Activated gamma-delta T cell (primary cell): ENCODE data around the gene MECP2.
"Not testable (repeated sequence)": the region's sequence is repeated elsewhere in the genome, so short reads cannot be mapped to it uniquely, and the experiment has no call there.

ENCODE experiments used
- DNase-seq: peaks from one replicate; lab custom pipeline; 2025; lab: John Stamatoyannopoulos, UW

MECP2 gene

DNA sequence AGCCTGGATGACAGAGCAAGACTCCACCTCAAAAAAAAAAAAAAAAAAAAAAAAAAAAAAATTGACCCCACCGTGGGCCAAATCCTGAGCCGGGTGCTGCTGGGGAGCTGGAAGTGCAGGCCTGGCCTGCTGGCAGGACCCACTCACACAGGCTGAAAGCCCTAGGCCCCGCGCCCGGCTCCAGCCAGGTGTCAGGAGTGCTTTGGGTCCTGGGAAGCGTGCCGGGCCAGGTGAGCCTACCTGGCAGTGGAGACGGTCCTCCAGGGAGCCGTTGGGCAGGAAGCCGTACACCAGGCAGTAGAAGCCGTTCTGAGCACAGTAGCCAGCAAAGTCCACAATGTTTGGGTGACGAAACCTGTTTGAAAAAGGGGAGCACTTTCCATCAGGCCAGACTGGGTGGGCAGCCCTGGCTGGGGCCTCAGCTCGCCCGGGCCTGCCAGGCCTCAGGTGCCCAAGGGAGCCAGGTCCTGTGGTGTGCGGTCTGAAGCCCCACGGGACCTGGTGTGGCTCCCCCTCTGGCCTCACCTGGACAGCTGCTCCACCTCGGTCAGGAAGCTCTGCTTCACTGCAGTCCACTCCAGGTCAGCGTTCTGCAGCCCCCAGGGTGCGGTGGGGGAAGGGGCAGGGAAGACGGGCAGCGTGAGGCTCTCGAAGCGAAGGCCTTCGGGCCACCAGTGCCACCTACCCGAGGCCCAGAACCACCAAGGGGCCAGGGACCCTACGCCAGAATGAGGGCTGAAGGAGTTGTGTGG is 79.6 kb downstream of the MECP2 start:
- DNase-seq: no peak

DNA sequence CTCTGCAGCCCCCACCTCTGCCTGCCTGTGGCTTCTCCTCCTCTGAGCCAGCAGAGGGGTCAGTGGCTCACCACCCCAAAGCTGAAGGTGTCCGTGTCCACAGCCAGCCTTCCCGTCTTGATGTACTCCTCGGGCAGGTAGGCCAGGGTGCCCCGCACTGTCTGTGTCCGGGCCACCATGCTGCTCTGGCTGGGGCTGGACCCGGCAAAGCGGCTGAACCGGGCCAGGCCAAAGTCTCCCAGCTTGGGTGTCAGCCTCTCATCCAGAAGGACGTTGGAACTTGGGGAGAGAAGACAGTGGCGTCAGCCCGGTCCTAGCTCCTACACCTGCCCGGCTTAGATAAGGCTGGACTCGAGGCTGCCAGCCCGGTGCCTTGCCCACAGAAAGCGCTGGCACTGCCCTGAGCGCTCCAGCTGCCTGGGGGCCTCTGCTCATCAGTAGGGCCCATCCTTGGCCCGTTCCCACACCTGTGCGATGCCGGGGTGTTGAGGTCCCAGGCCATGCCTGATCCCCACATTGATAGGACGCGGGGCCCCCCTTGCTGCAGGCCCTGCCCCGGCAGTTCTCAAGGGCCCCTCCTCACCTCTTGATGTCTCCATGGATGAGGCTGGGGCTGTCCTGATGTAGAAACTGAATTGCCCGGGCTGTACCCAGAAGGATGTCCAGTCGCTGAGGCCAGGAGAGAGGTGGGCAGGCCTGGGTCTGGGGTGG is 81.0 kb downstream of the MECP2 start:
- DNase-seq: no peak

DNA sequence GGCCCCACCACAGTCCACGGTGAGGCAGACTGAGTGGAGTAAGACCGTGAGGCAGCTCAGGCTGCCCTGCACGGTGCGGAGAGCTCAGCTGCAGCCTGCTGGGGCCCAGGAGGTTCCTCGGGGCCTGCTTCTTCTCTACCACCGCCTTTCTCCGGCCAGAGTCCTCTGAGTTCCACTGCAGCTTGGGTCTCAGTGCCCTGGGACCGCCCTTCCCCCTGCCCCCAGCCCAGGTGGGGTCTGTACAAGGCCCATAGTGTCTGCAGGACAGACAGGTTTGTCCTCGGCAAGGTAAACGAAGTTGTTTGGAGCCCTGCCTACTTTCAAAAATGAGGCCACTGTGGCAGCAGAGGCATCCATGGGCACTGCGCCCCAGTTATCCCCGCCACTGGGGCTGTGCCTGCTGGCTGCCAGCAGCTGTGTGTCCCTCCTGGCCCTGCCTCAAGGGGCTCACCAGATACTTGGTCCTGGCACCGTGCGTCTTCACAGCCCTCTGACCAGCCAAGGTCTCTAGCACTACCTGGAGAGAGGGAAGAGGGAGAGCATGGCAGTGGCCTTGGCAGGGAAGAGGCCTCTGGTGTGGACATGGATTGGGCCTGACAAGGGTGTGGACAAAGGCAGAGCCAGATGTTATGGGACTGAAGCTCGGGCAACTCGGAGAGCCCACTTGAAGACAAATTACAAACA is 81.8 kb downstream of the MECP2 start:
- no peak for DNase-seq

DNA sequence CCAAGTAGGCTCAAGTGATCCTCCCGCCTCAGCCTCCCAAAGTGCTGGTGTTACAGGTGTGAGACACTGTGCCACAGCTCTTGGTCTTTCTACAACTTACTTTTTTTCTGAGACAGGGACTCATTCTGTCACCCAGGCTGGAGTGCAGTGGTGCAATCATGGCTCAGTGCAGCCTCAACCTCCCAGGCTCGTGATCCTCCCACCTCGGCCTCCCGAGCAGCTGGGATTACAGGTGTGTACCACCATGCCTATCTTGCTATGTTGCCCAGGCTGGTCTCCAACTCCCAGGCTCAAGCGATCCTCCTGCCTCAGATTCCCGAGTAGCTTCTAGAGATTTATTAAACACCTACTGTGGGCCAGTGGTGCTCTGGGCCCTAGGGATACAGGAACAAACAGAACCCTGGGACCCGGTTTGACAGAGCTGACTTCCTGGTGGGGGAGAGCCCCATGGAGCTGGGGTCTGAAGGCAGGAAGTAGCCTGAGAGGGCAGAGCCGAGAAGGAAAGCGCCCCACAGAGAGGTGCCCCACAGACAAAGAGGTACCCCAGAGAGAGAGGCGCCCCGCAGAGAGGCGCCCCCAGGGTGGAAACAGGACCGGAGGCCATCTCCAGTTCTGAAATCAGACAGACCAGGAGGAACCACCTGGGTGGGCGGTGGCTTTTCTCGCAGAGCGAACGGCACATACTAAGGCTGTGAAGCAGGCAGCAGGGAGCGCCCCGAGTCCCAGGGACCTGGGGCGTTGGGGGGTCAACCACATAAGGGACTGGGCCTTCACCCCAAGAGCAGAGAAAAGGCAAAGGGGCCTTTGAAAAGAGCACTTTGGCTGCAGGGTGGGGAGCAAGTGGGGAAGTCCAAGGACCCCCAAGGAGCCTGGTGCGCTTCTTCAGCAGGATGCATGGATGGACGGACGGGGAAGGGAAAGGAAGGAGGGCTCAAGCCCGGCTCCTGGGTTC is 82.8 kb downstream of the MECP2 start:
- DNase-seq: no peak

DNA sequence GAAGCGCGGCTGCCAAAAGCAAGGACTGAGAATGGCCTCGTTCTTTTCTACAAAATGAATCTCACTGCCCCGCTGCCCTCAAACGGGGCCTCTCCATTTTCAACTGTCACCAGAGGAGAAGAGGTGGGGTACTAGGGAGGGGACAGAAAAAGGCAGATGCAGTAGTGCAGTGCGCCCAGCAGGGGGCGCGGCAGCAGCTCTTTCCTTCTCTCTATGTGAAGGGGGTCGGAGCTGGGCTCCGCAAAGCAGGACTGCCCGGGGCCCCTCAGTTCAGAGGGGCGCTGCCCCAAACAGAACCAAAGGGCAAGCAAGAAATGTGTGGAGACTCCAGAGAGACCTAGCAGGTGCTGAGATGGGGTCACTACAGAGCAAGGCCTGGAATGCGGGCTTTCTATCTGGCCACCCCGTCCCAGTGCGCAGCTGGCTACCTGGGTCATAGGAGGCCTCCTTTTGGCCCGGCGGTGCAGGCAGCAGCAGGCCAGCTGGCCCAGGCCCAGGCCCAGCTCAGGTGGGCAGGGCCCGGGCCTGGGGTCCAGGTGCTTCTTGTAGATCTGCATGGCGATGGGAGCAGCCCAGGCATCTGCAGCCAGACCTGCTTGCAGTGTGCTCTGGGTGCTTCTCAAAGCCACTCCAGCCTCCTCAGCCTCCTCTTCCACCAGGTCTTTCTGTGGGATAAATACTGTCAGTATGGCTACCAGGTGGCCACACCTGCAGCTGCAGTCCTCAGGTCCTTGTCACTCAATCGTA is 83.7 kb downstream of the MECP2 start:
- no peak for DNase-seq

DNA sequence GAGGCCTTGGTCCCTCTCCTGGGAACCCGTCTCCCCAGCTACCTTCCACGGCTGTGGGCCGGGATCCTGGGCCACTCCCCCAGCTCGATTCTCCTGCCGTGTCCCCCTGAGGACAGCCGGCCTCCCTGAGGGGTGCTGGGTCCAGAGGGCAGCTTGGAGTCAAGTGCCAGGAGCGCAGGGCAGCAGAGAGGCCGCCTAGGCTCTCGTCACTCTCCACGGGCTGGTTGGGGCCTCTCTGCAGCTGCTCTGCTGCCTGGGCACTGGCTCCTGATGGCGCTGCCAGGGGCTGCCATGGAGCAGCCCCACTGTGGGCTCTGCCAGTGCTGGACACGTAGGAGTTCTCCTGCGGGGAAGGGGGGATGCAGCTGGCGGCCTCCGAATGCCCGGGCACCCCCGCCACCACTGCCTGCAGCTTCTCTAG is 84.5 kb downstream of the MECP2 start:
- DNase-seq: no peak

DNA sequence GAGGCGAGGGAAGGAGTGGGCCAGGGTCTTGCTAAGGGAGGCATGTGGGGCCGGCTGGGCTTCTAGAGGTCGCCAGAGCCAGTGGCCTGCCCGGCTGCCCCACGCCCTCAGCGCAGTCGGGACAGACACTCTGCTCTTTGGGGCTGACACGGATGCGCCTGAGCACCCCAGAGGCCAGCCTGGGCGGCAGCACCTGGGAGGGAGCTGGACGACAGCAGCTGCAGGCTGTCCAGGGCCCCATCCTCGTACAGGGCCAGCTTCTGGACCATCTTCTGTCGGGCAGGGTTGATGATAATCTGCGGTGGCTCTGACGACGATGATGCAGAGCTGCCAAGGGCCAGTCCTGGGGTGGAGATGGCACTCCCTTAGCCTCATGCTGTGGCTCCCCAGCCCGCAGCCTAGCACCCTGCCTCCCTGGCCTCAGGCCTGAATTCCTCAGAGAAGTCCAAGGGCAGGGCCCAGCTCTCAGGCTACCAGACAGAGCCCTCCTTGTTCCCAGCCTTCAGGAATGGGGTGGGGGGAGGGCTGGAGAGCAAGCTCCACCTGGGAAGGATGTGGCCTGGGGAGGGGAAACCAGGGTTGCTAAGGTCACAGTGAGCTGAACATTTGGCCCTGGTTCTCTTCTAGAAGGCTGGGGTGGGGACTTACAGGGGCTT is 85.1 kb downstream of the MECP2 start:
- no peak for DNase-seq

DNA sequence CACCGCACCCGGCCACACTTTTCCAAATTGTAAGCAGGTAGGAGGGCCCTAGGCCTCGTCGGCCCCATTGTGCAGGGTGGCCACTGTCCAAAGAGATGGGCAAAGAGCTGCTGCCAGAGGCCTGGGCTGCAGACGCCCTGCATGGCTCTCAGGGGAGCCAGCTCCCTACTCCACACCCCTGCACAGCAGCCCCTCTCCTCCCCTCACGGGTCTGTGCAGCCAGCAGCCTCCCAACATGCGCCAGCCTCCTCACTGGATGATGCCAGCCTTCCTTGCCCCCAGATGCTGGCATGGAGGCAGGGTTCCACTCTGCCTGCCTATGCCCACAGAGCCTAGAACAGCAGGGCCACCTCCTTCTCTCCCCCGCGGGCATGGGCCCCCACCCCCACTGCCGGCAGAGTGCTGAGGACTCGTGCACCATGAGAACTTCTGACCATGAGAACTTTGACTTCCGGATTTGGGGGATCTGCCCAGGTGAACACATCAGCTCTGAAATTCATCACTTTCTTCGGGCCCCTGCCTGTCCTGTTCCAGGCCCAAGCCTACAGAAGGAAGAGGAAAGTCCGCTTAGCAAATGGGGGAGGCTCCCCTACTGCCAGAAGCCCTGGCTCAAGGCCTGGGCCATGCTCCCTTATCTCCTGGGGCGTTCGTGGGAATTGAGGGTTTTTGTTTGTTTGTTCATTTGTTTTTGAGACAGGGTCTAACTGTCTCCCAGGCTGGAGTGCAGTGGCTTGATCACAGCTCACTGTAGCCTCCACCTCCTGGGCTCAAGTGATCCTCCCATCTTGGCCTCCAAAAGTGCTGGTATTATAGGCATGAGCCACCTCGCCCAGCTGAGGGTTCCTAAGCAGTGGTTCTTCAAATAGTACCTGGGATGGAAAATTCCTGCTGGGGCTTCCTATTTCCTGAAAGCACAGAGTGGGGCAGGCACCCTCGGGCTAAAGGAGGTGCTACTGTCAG is 85.9 kb downstream of the MECP2 start:
- no peak for DNase-seq

DNA sequence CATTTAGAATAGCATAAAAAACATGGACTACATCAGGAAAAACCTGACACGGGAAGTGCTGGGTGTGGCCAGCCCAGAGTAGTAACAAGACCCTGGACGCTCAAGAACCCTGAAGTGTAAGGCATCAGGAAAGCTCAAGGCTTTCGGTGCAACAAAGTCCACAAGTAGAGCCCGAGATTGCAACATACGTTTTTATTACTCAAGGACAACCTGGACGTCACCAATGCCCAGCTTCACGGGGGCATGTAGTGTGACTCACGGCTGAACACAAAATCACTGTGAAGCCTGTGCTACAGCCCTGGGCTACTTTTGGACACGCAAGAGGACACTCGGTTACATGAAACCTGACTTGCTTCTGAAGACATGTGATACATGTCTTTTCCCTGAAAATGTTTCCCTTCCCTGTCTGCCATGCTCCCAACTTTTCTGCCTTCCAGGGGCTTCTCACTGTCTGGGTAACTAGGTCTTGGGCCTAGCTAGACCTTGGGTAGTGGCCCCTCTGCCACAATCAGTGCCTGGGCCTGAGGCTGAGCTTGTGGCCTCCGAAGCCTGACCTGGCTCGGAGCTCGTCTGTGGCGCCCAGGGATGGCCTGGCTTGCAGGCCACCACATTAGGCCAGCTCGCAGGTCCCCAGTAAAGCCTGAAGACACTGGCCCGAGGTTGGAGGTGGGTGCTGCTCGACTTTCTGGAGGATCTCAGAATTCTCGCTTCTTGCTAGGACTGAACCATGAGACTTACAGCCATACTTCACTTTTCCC is 87.0 kb downstream of the MECP2 start:
- no peak for DNase-seq

DNA sequence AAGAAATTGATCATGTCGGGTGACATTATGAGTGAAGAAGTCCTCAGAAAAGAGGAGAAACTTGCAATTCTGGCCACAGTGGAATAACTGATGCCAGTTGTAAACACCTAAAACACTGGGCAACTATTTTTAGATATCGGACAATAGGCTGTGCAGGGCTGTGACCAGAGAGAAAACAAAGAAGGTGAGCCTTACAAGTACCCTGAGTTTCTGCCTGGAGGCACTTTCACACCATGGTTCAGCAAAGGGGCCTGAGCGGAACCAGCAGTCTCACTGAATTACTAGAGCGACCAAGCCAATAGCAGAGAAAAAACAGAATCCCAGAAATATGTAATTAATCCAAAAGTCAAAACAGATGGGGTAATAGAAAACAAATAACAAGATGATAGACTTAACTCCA is 89.0 kb downstream of the MECP2 start:
- no peak for DNase-seq

DNA sequence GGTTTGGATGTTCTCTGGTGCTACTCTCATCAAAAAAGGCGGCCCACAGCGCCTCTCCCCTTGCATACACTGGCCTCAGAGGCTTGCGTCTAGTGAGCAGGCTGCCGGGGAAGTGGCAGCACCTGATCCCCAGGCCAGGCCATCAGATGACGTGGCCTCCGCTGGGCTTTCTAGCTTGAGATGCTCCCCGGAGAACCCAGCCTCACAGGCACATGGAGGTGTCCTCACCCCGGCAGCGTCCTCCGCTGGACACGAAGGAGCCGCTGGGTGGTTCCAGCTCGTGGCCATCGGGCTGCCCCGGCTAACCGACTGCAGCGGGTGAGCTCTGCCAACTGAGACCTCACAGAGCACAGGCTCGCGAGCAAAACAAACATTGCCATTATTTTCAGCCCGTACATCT is 90.6 kb downstream of the MECP2 start:
- DNase-seq: no peak

DNA sequence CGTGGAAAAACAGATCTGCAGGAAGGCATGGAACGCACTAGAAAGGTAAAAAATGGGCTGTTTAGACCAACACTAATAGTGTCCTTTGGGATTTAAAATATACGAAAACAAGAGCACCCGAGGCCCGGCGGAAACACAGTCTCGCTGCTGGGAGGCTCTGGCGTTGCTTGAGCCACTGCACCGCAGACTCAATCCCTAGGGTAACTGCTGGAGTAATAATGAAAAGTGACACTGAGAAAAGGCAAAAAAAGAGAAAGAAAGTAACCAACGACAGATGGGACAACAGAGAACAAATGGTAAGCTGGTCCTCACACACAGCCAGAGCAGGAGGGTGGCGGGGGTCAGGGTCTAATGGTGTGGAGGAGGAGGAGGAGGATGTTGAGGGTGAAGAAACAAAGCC is 93.2 kb downstream of the MECP2 start:
- no peak for DNase-seq

DNA sequence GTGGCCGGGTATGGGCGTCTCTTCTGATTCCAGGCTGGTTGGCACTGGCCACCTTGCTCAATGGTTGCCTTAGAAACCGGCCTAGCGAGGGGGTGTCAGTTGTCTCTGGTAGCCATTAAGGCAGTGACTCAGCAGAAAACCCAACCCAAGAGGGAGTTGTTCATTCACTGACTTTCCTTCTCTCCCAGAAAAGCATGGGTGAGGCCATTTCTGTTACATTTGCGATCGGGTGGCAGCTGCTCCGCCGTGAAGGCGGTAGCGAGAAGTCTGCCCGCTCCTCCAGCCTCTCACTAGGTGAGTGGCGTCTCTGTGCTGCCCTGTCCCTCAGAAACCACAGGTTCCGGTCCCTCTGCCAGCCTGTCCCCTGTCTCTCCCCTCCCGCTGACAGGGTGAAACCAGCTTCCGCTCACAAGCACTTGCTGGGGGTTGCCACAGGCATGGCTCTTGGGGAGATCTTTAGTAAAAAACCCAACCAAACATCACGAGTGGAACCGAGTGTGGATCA is 95.2 kb downstream of the MECP2 start:
- DNase-seq: no peak

DNA sequence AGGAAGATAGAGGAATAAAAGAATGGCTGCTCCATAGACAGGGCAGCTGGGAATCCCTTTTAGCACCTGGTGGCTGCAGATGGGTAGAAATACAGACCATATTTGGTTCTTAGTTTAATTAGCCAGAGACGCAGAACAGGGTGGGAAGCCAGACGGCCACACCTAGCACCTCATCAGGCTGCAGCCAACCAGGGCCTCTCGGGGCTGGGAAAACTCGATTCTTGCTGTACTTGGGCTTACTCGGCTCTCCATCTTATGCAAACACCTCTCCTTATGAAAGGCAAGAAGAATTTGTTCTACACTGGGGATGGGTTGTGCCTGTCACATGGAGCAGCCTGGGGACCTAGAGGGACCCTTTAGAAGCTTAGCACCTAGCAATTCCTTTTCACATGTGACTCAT is 97.5 kb downstream of the MECP2 start:
- DNase-seq: no peak

DNA sequence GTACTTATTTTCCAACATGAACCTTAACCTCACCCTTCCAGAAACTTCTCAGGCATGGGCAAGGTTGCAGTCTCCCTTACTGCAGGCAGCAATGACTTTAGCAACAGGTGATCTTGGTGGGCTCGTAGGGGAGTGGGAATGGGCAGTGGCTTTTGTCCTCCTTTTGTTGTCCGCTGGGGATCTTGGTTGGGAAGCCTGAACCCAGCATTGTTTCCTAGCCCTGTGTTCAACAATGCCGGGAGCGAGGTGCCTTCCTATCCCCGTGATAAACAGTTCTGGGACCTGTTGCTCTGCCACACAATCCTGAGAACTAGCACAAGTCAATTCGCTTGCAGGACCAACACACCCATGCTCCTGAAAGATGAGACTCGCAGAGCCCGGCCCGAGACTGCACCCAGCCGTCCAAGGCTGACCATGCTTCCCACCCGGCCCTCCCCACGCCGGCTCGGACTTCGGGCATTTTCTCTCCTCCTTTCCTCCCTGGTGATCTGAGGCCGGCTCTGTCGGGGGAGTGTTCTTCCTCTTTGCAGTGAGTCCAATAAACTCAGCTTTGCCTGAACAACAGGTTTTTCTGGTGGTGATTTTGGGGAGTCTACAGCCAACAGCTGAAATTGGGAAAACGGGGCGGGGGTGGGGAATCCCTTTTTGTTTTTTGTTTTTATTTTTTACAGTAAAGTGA is 98.0 kb downstream of the MECP2 start:
- no peak for DNase-seq

DNA sequence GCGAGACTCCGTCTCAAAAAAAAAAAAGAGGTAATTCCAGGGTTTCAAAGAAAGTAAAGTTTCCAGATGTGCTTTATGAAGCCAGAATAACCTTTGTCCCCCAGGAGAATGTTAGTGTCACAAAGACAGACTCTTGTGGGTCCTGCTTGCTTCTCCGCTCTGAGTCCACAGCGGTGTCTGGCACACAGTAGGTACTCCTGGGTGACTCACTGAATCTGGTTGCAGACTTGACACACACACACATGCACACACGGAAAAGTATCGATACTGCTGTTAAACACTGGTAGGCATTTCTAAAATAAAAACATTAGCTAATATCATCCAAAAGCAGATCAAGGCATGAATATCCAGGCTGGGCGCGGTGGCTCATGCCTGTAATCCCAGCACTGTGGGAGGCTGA is 102.0 kb downstream of the MECP2 start:
- DNase-seq: no peak

DNA sequence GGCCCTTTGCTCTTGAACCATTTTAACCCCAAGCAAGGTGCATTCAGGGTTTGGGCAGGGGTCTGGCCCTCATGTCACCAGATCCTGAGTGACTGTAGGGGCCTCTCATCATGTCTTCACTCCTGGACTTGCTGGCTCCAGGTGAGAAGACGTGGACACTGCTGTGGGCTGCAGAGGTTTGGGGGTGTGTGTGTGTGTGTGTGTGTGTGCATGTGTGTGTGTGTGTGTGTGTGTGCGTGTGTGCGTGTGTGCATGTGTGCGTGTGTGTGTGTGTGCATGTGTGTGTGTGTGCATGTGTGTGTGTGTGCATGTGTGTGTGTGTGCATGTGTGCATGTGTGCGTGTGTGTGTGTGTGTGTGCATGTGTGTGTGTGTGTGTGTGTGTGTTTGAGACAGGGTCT is 103.1 kb downstream of the MECP2 start:
- not testable (repeated sequence) for DNase-seq

DNA sequence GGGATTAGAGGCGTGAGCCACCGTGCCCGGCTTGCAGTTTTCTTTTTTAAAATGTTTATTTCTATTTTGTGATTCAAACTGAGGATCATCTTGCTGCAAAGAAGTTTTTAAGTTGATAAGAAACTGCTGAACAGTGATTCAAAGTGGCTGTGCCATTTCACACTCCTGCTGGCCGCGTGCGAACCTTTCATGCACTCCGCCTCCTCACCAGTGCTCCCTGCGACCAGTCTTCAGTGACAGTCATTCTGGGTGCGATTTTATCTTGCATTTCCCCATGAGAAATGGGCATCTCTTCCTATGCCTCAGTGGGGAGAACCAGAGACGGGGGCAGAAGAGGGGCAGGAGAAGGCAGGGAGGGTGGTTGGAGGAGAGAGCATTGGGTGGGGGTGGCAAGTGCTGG is 103.5 kb downstream of the MECP2 start:
- no peak for DNase-seq
